Measurements from ENCODE around the gene PDZD8. TPM values are rescaled to one million over a fixed set of nuclear protein-coding genes. Genes with fewer than 3 reads are reported as not detected.
"Not testable (repeated sequence)": the region's sequence is repeated elsewhere in the genome, so short reads cannot be mapped to it uniquely, and the experiment has no call there.

The PDZD8 gene
- total RNA-seq, 2 donors from 2014 or later = 22.7 to 38.7 TPM

DNA sequence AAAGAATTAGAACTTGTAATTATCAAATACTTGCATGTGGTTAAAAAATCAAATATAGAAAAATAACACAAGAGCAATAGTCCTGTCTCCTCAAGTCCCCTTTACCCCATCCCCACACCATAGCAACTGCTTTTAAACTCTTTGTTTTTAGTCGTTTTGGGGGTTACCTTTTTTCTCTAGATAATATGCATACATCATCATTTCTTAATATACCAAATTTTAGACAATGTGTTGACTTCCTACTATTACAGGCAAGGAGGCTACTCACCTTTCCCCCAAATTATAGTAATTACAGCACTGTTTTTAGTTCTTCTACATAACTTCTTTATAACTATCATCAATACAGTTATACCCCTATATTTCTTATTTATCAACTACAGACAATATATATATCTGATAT lies 77.0 kb downstream of the PDZD8 start:
- 89% methylated on average over 1 of the region's 1 CpG for WGBS
- no peak for DNase-seq (ENCODE audit: low spot score)
- intact Hi-C loops (cut with DNase I) = no loop called here

DNA sequence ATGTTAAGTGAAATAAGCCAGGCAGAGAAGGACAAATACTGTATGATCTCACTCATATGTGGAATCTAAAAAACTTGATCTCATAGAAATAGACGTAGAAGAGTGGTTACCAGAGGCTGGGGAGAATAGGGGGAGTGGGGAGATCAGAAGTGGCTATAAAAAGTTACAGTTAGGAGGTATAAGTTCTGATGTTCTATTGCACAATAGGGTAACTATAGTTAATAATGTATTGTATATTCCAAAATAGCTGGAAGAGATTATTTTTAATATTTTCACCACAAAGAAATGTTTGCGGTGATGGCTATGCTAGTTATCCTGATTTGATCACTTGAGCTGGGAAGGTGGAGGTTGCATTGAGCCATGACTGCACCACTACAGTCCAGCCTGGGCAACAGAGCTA lies 80.5 kb downstream of the PDZD8 start:
- WGBS = 100% methylated on average over 2 of the region's 2 CpGs
- no peak overlapping the region for H3K4me3 ChIP-seq
- no peak for DNase-seq (ENCODE audit: low spot score)
- H3K27ac ChIP-seq = no peak overlapping the region
- H3K27me3 ChIP-seq (replicated peaks; ENCODE audit: insufficient read depth) = no peaks in the 10 kb centered on the region
- H3K36me3 ChIP-seq = no peaks in the 10 kb centered on the region
- H3K9me3 ChIP-seq = no peaks in the 10 kb centered on the region
- no peaks in the 10 kb centered on the region for H3K4me1 ChIP-seq (replicated peaks)
- TF ChIP-seq, protein P1, sequence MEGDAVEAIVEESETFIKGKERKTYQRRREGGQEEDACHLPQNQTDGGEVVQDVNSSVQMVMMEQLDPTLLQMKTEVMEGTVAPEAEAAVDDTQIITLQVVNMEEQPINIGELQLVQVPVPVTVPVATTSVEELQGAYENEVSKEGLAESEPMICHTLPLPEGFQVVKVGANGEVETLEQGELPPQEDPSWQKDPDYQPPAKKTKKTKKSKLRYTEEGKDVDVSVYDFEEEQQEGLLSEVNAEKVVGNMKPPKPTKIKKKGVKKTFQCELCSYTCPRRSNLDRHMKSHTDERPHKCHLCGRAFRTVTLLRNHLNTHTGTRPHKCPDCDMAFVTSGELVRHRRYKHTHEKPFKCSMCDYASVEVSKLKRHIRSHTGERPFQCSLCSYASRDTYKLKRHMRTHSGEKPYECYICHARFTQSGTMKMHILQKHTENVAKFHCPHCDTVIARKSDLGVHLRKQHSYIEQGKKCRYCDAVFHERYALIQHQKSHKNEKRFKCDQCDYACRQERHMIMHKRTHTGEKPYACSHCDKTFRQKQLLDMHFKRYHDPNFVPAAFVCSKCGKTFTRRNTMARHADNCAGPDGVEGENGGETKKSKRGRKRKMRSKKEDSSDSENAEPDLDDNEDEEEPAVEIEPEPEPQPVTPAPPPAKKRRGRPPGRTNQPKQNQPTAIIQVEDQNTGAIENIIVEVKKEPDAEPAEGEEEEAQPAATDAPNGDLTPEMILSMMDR (IDR thresholded peaks at IDR 0.05) = no peak
- TF ChIP-seq POLR2AphosphoS5 (IDR thresholded peaks at IDR 0.05) (no peak), POLR2A (IDR thresholded peaks at IDR 0.05) (no peak)
- intact Hi-C loops (cut with DNase I) = no loop called here

More for the DNA sequence above, 77.0 kb downstream of the PDZD8 start:
- Histone ChIP-seq H3K27me3 (replicated peaks; ENCODE audit: insufficient read depth) (no peaks in the 10 kb centered on the region), H3K36me3 (no peaks in the 10 kb centered on the region), H3K9me3 (no peaks in the 10 kb centered on the region), H3K4me3 (no peak overlapping the region), H3K27ac (no peak overlapping the region), H3K4me1 (replicated peaks) (no peaks in the 10 kb centered on the region)
- TF ChIP-seq POLR2AphosphoS5 (IDR thresholded peaks at IDR 0.05) = no peak
- TF ChIP-seq, protein P1 (IDR thresholded peaks at IDR 0.05) = no peak
- TF ChIP-seq POLR2A (IDR thresholded peaks at IDR 0.05) = no peak

DNA sequence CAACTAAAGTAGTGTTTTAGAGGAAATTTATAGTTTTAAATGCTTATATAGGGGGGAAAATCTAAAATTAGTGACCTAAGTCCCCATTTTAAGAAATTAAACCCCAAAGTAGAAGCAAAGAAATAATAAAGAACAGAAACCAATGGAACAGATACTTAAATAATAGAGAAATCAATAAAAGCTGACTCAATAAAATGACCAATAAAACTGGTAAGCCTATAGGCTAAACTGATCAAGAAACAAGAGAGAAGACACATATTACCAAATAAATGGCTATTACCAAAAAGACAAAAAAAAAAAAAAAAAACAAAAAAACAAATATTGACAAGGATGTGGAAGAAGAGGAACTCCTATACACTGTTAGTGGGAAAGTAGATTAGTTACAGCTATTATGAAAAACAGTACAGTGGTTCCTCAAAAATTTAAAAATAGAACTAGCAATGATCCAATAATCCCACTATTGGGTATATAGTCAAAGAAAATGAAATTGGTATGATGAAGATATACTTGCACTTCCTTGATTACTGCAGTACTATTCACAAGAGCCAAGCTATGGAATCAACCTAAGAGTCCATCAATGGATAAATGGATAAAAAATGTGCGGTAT lies 81.1 kb downstream of the PDZD8 start:
- intact Hi-C loops (cut with DNase I) = no loop called here
- WGBS = 92% methylated on average over 1 of the region's 1 CpG
- DNase-seq (ENCODE audit: low spot score) = no peak

DNA sequence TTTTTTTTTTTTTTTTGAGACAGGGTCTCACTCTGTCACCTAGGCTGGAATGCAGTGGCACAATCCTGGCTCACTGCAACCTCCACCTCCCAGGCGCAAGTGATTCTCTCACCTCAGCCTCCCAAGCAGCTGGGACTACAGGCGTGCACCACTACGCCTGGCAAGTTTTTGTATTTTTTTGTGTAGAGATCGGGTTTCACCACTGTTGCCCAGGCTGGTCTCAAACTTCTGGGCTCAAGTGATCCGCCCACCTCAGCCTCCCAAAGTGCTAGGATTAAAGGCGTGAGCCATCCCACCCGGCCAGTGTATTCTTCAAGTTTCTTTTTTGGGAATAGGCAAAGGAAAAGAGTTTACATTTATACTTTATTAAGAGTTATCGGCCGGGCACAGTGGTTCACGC lies 84.4 kb downstream of the PDZD8 start:
- WGBS = 96% methylated on average over 10 of the region's 10 CpGs
- intact Hi-C loops (cut with DNase I); H3K27ac ChIP-seq; H3K4me1 ChIP-seq (replicated peaks); DNase-seq (ENCODE audit: low spot score); H3K36me3 ChIP-seq; H3K27me3 ChIP-seq (replicated peaks; ENCODE audit: insufficient read depth); H3K9me3 ChIP-seq; H3K4me3 ChIP-seq: not testable (repeated sequence)

More for the DNA sequence above, 81.1 kb downstream of the PDZD8 start:
- TF ChIP-seq POLR2A (IDR thresholded peaks at IDR 0.05) (no peak), POLR2AphosphoS5 (IDR thresholded peaks at IDR 0.05) (no peak)
- TF ChIP-seq, protein P1 (IDR thresholded peaks at IDR 0.05) = no peak
- Histone ChIP-seq H3K27me3 (replicated peaks; ENCODE audit: insufficient read depth) (no peaks in the 10 kb centered on the region), H3K36me3 (peaks cover 0 to 3% of the 10 kb centered on the region in 2 donors), H3K9me3 (no peaks in the 10 kb centered on the region), H3K4me1 (replicated peaks) (no peaks in the 10 kb centered on the region), H3K27ac (no peak overlapping the region), H3K4me3 (no peak overlapping the region)

DNA sequence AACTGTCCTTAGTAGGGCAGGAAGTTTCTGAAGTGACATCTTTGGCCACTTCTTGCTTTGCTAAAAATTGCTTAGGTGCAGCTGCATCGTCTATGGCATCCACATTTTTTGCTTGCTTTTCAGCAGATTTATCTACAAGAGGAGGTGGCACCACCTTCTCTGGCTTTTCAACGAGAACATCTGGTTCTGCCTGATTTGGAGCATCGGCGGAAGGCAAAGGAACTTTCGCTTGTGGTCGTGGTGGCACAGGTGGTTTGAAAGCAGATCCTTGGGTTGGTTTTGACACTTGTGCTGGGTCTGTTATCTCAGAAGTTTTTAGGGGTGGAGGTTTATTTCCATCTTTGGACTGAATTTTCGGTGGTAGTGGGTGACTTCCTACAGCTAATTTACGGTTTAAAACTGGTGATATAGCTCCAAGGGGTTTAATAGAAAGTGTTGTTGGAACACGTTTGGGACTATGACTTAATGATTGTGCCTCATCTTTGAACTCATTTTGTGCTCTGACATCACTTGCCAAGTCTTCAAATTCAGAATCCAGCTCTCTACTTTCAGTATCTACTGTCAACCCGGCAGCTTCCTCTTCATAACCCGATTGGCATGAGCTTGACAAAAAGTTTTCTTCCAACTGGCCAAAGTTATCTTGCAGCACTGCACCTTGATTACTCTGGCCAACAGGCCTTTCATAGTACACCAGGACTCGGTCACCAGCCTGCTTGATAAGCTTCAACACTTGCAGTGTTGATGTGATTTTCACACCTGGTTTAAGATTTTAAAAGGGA lies 90.3 kb downstream of the PDZD8 start:
- no peak for DNase-seq (ENCODE audit: low spot score)
- H3K4me3 ChIP-seq = no peak overlapping the region
- 91% methylated on average over 12 of the region's 12 CpGs for WGBS
- no peaks in the 10 kb centered on the region for H3K4me1 ChIP-seq (replicated peaks)
- H3K27ac ChIP-seq = no peak overlapping the region
- TF ChIP-seq POLR2AphosphoS5 (IDR thresholded peaks at IDR 0.05) = no peak
- TF ChIP-seq, protein P1 (IDR thresholded peaks at IDR 0.05) = no peak
- TF ChIP-seq POLR2A (IDR thresholded peaks at IDR 0.05) = no peak
- H3K36me3 ChIP-seq = peaks cover 0 to 4% of the 10 kb centered on the region in 2 donors
- no peaks in the 10 kb centered on the region for H3K27me3 ChIP-seq (replicated peaks; ENCODE audit: insufficient read depth)
- no peaks in the 10 kb centered on the region for H3K9me3 ChIP-seq
- intact Hi-C loops (cut with DNase I) = no loop called here

All from prostate gland (tissue), 2 donors.